B cell (primary cell): ENCODE measurements around the gene FBN2. TPM values are rescaled to one million over a fixed set of nuclear protein-coding genes. Genes with fewer than 3 reads are reported as not detected.

ENCODE experiments used
- ATAC-seq: fragments of 200-7000 bp; cut with Tn5 transposase; one replicate; pipeline ENCODE4 v1.10.0; 2021; ENCODE audit warnings: low read depth, mild to moderate bottlenecking, moderate number of reproducible peaks, moderate library complexity
- CTCF ChIA-PET: fragments of 350-600 bp; sonication (Branson Sonifier 250); formaldehyde crosslinking; loops from one replicate; lab custom pipeline; 2021; ENCODE audit warnings: antibody characterized with exemption, inconsistent platforms; lab: Charles Lee
- POLR2A ChIA-PET: fragments of 350-600 bp; sonication (Branson Sonifier 250); formaldehyde crosslinking; loops from one replicate; lab custom pipeline; 2021; ENCODE audit warnings: antibody characterized with exemption; lab: Charles Lee
- DNase-seq: peaks from one replicate; pipeline ENCODE4 v3.0.0; 2013
- H2AFZ ChIP-seq: 2 replicates; pipeline ENCODE4 v1.6.1; 2012; ENCODE audit warnings: mild to moderate bottlenecking, low read depth, low read length; ENCODE audit not compliant: insufficient read depth, poor library complexity, severe bottlenecking
- H3K27ac ChIP-seq, 2 donors: 1 replicate in 1 of 2; 2 replicates in 1 of 2; pipeline ENCODE4 v1.5.1; 2012 to 2013; ENCODE audit warnings: low read length in 2 of 2, mild to moderate bottlenecking in 2 of 2, moderate library complexity in 1 of 2
- H3K27me3 ChIP-seq, 4 experiments: fragments of 200-600 bp in 1 of 4; sonication (generic) in 1 of 4; replicated peaks in 1 of 4; 1 replicate in 2 of 4; 2 replicates in 2 of 4; pipeline versions ENCODE4 v1.6.1 to v1.7.0; 2013 to 2016; ENCODE audit warnings: low read length in 3 of 4, mild to moderate bottlenecking in 2 of 4, mixed read lengths in 1 of 4, moderate library complexity in 1 of 4; ENCODE audit not compliant: insufficient read depth in 4 of 4, control insufficient read depth in 3 of 4; ENCODE audit errors: control extremely low read depth in 1 of 4
- H3K36me3 ChIP-seq, 2 experiments: replicated peaks in 1 of 2; 1 replicate in 1 of 2; 2 replicates in 1 of 2; pipeline versions ENCODE4 v1.6.1 to v1.7.1; 2013; ENCODE audit warnings: low read length in 1 of 2; ENCODE audit not compliant: insufficient read depth in 2 of 2, control insufficient read depth in 1 of 2; ENCODE audit errors: control extremely low read depth in 1 of 2, extremely low read depth in 1 of 2
- H3K4me1 ChIP-seq, 2 donors: fragments of 200-600 bp in 1 of 2; sonication (generic) in 1 of 2; 1 replicate in 1 of 2; 2 replicates in 1 of 2; pipeline versions ENCODE4 v1.5.1 to v1.6.1; 2013 to 2017; ENCODE audit warnings: low read length in 2 of 2; ENCODE audit not compliant: control insufficient read depth in 2 of 2, insufficient read depth in 2 of 2
- H3K4me2 ChIP-seq: replicated peaks from 2 replicates; pipeline ENCODE3; 2012; ENCODE audit warnings: mild to moderate bottlenecking, low read depth, low read length; ENCODE audit not compliant: poor library complexity, severe bottlenecking
- H3K4me3 ChIP-seq, 5 experiments: fragments of 200-600 bp in 1 of 5; sonication (generic) in 1 of 5; 1 replicate in 3 of 5; 2 replicates in 2 of 5; pipeline versions ENCODE4 v1.5.1 to v1.7.0; 2011 to 2016; ENCODE audit warnings: low read length in 4 of 5, mild to moderate bottlenecking in 4 of 5, low read depth in 2 of 5, control low read depth in 1 of 5, moderate library complexity in 1 of 5; ENCODE audit not compliant: insufficient read depth in 1 of 5; ENCODE audit errors: control extremely low read depth in 1 of 5, extremely low read depth in 1 of 5
- H3K79me2 ChIP-seq: fragments of 200-600 bp; sonication (generic); one replicate; pipeline ENCODE4 v1.6.0; 2016; ENCODE audit warnings: low read length; ENCODE audit not compliant: control insufficient read depth, insufficient read depth
- H3K9ac ChIP-seq: fragments of 200-600 bp; sonication (generic); 2 replicates; pipeline ENCODE4 v1.6.1; 2017; ENCODE audit warnings: mild to moderate bottlenecking, low read length, moderate library complexity
- H3K9me3 ChIP-seq, 3 donors: one replicate each; pipeline versions ENCODE4 v1.6.1 to v1.7.1; 2013; ENCODE audit warnings: low read length in 2 of 3; ENCODE audit not compliant: control insufficient read depth in 2 of 3, insufficient read depth in 1 of 3; ENCODE audit errors: control extremely low read depth in 1 of 3
- H4K20me1 ChIP-seq: 2 replicates; pipeline ENCODE4 v1.6.0; 2012; ENCODE audit warnings: mild to moderate bottlenecking, low read length; ENCODE audit not compliant: insufficient read depth, control insufficient read depth, poor library complexity, severe bottlenecking
- H3K27ac Mint-ChIP-seq: one replicate; pipeline ENCODE4 v1.8.0; 2021; ENCODE audit warnings: mixed read lengths
- H3K27me3 Mint-ChIP-seq: one replicate; pipeline ENCODE4 v1.8.0; 2021; ENCODE audit warnings: mixed read lengths
- H3K4me1 Mint-ChIP-seq: one replicate; pipeline ENCODE4 v1.8.0; 2021; ENCODE audit warnings: mixed read lengths
- H3K4me3 Mint-ChIP-seq: one replicate; pipeline ENCODE4 v1.8.0; 2021; ENCODE audit warnings: mixed read lengths
- H3K9me3 Mint-ChIP-seq: one replicate; pipeline ENCODE4 v1.8.0; 2022; ENCODE audit warnings: mixed read lengths; ENCODE audit not compliant: insufficient read depth
- CTCF ChIP-seq: fragments of 200-600 bp; IDR thresholded peaks from one replicate; pipeline ENCODE4 v1.8.0; 2022; ENCODE audit warnings: antibody characterized with exemption, mild to moderate bottlenecking
- EZH2 ChIP-seq: IDR thresholded peaks from 2 replicates; pipeline ENCODE4 v1.6.1; 2012; ENCODE audit warnings: borderline replicate concordance, low read depth, mild to moderate bottlenecking, moderate library complexity, low read length; ENCODE audit not compliant: insufficient read depth, poor library complexity, severe bottlenecking
- WGBS: methylation state at CpG from one replicate; pipeline ENCODE4 v1.1.5; 2013; ENCODE audit warnings: missing lambda C conversion rate; ENCODE audit not compliant: insufficient coverage; 5-methylcytosine and 5-hydroxymethylcytosine counted together
- intact Hi-C: fragments of 100-400 bp; cut with micrococcal nuclease; formaldehyde crosslinking; loops from one replicate; pipeline ENCODE4 v1.10.0; 2022
- polyA plus RNA-seq: library from polyadenylated mRNA; depleted of rRNA; stranded (reverse); fragments of >200 nt; gene quantifications from 2 replicates; pipeline ENCODE4 v1.2.3, GENCODE V29; 2012
- total RNA-seq, 2 donors: library from RNA; stranded (reverse); fragments of 120-200 nt in 1 of 2; gene quantifications; 1 replicate in 1 of 2; 2 replicates in 1 of 2; pipeline versions ENCODE4 v1.2.3 to v1.2.4, GENCODE V29; 2013 to 2022

The FBN2 gene
- total and polyA plus RNA-seq, 2 donors (not counting 1 experiment from before 2014, with no cell fraction given) = 0.03 TPM; not detected in 1

- Histone ChIP-seq H4K20me1 (no peaks in the 10 kb centered on the region), H3K27me3 (no peaks in the 10 kb centered on the region), H2AFZ (no peak overlapping the region), H3K4me3 (no peak overlapping the region), H3K36me3 (no peaks in the 10 kb centered on the region), H3K4me2 (no peak overlapping the region), H3K27ac (no peak overlapping the region), H3K9ac (no peak overlapping the region), H3K9me3 (peaks cover 0 to 4% (median 0%) of the 10 kb centered on the region in 3 donors), H3K79me2 (no peaks in the 10 kb centered on the region), H3K4me1 (no peaks in the 10 kb centered on the region)
- ChIA-PET CTCF (no interaction called here), POLR2A (no interaction called here)
- ATAC-seq = no peak
- TF ChIP-seq CTCF = no peak
- no peak for TF ChIP-seq EZH2
- H3K4me1 Mint-ChIP-seq = no peaks in the 10 kb centered on the region
- H3K27ac Mint-ChIP-seq = no peak overlapping the region
- H3K27me3 Mint-ChIP-seq = no peaks in the 10 kb centered on the region
- peaks cover 10% of the 10 kb centered on the region for H3K9me3 Mint-ChIP-seq
- WGBS = no CpG with 5 or more reads among the region's 1 CpG
- H3K4me3 Mint-ChIP-seq = no peak overlapping the region
- intact Hi-C loops = no loop called here
- no peak for DNase-seq
Observed at GRCh38 chr5:128412145-128412930, 125.7 kb downstream of the FBN2 start.

- Histone ChIP-seq H3K4me1 (no peaks in the 10 kb centered on the region), H3K9ac (no peak overlapping the region), H3K9me3 (no peaks in the 10 kb centered on the region), H4K20me1 (no peaks in the 10 kb centered on the region), H3K4me3 (no peak overlapping the region), H3K4me2 (no peak overlapping the region), H3K36me3 (no peaks in the 10 kb centered on the region), H3K27ac (no peak overlapping the region), H3K79me2 (no peaks in the 10 kb centered on the region), H3K27me3 (no peaks in the 10 kb centered on the region), H2AFZ (no peak overlapping the region)
- H3K4me3 Mint-ChIP-seq = no peak overlapping the region
- intact Hi-C loops = no loop called here
- no peak overlapping the region for H3K27ac Mint-ChIP-seq
- POLR2A ChIA-PET = no interaction called here
- CTCF ChIA-PET = no interaction called here
- H3K27me3 Mint-ChIP-seq = no peaks in the 10 kb centered on the region
- DNase-seq (no peak), ATAC-seq (no peak)
- no peaks in the 10 kb centered on the region for H3K4me1 Mint-ChIP-seq
- TF ChIP-seq CTCF (no peak), EZH2 (no peak)
- H3K9me3 Mint-ChIP-seq = peaks cover 7% of the 10 kb centered on the region
Observed at GRCh38 chr5:128409166-128409800, 128.8 kb downstream of the FBN2 start.
